ENCODE data around the gene SMIM5. TPM values are rescaled to one million over a fixed set of nuclear protein-coding genes. Genes with fewer than 3 reads are reported as not detected.
A peak's percentile ranks its signal among the peaks of the same experiment; 100 is the strongest.

Gene SMIM5
- total RNA-seq, 1 donor from 2014 or later: 1.7 TPM

- Histone ChIP-seq H3K27me3 (ENCODE audit: control insufficient read depth, insufficient read depth, low read length) (peaks cover 13% of the 10 kb centered on the region), H3K4me3 (ENCODE audit: low read depth, low read length) (no peak overlapping the region), H3K36me3 (ENCODE audit: control insufficient read depth, insufficient read depth, low read length) (no peaks in the 10 kb centered on the region)
- TF ChIP-seq, protein P1, sequence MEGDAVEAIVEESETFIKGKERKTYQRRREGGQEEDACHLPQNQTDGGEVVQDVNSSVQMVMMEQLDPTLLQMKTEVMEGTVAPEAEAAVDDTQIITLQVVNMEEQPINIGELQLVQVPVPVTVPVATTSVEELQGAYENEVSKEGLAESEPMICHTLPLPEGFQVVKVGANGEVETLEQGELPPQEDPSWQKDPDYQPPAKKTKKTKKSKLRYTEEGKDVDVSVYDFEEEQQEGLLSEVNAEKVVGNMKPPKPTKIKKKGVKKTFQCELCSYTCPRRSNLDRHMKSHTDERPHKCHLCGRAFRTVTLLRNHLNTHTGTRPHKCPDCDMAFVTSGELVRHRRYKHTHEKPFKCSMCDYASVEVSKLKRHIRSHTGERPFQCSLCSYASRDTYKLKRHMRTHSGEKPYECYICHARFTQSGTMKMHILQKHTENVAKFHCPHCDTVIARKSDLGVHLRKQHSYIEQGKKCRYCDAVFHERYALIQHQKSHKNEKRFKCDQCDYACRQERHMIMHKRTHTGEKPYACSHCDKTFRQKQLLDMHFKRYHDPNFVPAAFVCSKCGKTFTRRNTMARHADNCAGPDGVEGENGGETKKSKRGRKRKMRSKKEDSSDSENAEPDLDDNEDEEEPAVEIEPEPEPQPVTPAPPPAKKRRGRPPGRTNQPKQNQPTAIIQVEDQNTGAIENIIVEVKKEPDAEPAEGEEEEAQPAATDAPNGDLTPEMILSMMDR (IDR thresholded peaks at IDR 0.05; ENCODE audit: insufficient read depth, low read length, poor library complexity, severe bottlenecking): no peak
- DNase-seq (ENCODE audit: low read depth): no peak
Observed at GRCh38 chr17:75615301-75615700, 17.9 kb upstream of the SMIM5 start.

- TF ChIP-seq, protein P1 (IDR thresholded peaks at IDR 0.05; ENCODE audit: insufficient read depth, low read length, poor library complexity, severe bottlenecking): no peak
- Histone ChIP-seq H3K27me3 (ENCODE audit: control insufficient read depth, insufficient read depth, low read length) (peaks cover 15% of the 10 kb centered on the region), H3K36me3 (ENCODE audit: control insufficient read depth, insufficient read depth, low read length) (no peaks in the 10 kb centered on the region), H3K4me3 (ENCODE audit: low read depth, low read length) (no peak overlapping the region)
- DNase-seq (ENCODE audit: low read depth): no peak
Observed at GRCh38 chr17:75616521-75617122, 16.6 kb upstream of the SMIM5 start.

GRCh38 chr17:75617218-75617617 is 16.0 kb upstream of the SMIM5 start:
- Histone ChIP-seq H3K4me3 (ENCODE audit: low read depth, low read length) (no peak overlapping the region), H3K27me3 (ENCODE audit: control insufficient read depth, insufficient read depth, low read length) (peaks cover 17% of the 10 kb centered on the region), H3K36me3 (ENCODE audit: control insufficient read depth, insufficient read depth, low read length) (no peaks in the 10 kb centered on the region)
- TF ChIP-seq, protein P1 (IDR thresholded peaks at IDR 0.05; ENCODE audit: insufficient read depth, low read length, poor library complexity, severe bottlenecking): no peak
- no peak for DNase-seq (ENCODE audit: low read depth)

GRCh38 chr17:75617675-75618074 is 15.6 kb upstream of the SMIM5 start:
- Histone ChIP-seq H3K4me3 (ENCODE audit: low read depth, low read length) (no peak overlapping the region), H3K27me3 (ENCODE audit: control insufficient read depth, insufficient read depth, low read length) (peaks cover 20% of the 10 kb centered on the region), H3K36me3 (ENCODE audit: control insufficient read depth, insufficient read depth, low read length) (no peaks in the 10 kb centered on the region)
- DNase-seq (ENCODE audit: low read depth): no peak
- TF ChIP-seq, protein P1 (IDR thresholded peaks at IDR 0.05; ENCODE audit: insufficient read depth, low read length, poor library complexity, severe bottlenecking): no peak

DNA sequence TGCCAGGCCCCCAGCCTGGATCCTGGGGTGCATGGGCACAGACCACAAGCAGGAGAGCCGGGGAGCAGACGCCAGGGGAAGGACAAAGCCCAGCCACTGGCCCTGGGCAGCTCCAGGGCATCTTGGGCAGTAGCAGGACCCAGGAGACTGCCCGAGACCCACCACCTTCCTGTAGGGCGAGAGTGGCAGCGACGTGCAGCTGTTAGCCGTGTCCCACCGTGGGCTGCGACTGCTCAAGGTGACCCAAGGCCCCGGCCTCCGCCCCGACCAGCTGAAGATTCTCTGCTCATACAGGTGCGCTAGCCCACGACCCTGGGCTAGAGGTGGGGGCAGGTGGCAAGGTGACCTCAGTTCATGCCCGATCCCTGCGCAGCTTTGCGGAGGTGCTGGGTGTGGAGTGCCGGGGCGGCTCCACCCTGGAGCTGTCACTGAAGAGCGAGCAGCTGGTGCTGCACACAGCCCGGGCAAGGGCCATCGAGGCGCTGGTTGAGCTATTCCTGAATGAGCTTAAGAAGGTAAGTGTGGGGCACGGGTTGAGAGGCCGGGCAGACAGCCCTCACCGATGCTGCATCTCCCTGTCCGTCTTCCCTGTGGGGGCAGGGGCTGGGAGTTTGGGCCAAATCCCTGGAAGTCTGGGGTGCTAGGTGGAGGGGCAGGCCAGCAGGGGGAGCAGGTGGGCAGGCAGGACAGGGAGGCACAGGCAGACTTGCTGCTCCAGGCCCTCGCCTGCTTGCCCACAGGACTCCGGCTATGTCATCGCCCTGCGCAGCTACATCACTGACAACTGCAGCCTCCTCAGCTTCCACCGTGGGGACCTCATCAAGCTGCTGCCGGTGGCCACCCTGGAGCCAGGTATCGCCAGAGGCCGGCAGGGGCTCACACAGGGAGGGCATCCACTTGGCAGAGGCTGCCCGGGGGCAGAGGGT is 13.5 kb upstream of the SMIM5 start:
- no peaks in the 10 kb centered on the region for H3K36me3 ChIP-seq (ENCODE audit: control insufficient read depth, insufficient read depth, low read length)
- TF ChIP-seq, protein P1 (IDR thresholded peaks at IDR 0.05; ENCODE audit: insufficient read depth, low read length, poor library complexity, severe bottlenecking): peak; percentile 67
- H3K4me3 ChIP-seq (ENCODE audit: low read depth, low read length): no peak overlapping the region
- peaks cover 20% of the 10 kb centered on the region for H3K27me3 ChIP-seq (ENCODE audit: control insufficient read depth, insufficient read depth, low read length)
- DNase-seq (ENCODE audit: low read depth): no peak

Data from kidney epithelial cell (primary cell).